ENCODE measurements around the gene WNK4.

GRCh38 chr17:42784811-42785592 is 4.6 kb downstream of the WNK4 start:
- TF ChIP-seq POLR2AphosphoS5 (IDR thresholded peaks at IDR 0.05; ENCODE audit: low read depth, low read length) (no peak), SIN3A (IDR thresholded peaks at IDR 0.05; ENCODE audit: borderline replicate concordance, insufficient read depth, low read length) (no peak), TAF1 (IDR thresholded peaks at IDR 0.05; ENCODE audit: borderline replicate concordance, insufficient read depth, low read length) (no peak), REST (IDR thresholded peaks at IDR 0.05; ENCODE audit: insufficient read depth in 1 of 2, low read depth in 2 of 2, low read length in 2 of 2) (no peak)

All from PFSK-1 (cell line).